A549 treated with CORT108297 at 1 μM for 4 hours (cell line): Measurements from ENCODE around the gene EHMT1. TPM values are rescaled to one million over a fixed set of nuclear protein-coding genes. Genes with fewer than 3 reads are reported as not detected.

Experiments used
- total RNA-seq: library from RNA; stranded (reverse); fragments of 200-300 nt; extraction: Qiagen RNA extraction; gene quantifications from 5 replicates; pipeline ENCODE4 v1.2.3, GENCODE V29; 2022

Gene EHMT1
- total RNA-seq = 36.1 to 43.1 TPM (median 42.8 TPM) in 5 replicates

GRCh38 chr9:137618105-137619067 is at the start of gene EHMT1:
TSS of gene EHMT1 (plus strand) at chr9:137619005. CDS start at chr9:137619029, 24 bp downstream.

GRCh38 chr9:137578518-137579258 is 40.1 kb upstream of the EHMT1 start, which contains the start of gene DPH7:
TSS of gene DPH7 (minus strand) at chr9:137578925. CDS start at chr9:137578777, 148 bp downstream.

GRCh38 chr9:137590469-137591383 is 28.1 kb upstream of the EHMT1 start, which contains the start of gene ZMYND19:
TSS of gene ZMYND19 (minus strand) at chr9:137590512. CDS start at chr9:137590263, 249 bp downstream.

GRCh38 chr9:137605121-137606004 is 13.4 kb upstream of the EHMT1 start, which contains the start of gene ARRDC1:
TSS of gene ARRDC1 (plus strand) at chr9:137605686. CDS start at chr9:137605718, 32 bp downstream.

GRCh38 chr9:137877506-137878122 is 258.8 kb downstream of the EHMT1 start, which contains the start of gene CACNA1B:
TSS of gene CACNA1B (plus strand) at chr9:137877782. CDS start at chr9:137877934, 152 bp downstream.

Other genes with a start within 250 kb of the EHMT1 start
- 4.9 to 7.8 TPM (median 7.0 TPM) in 5 replicates for gene EXD3, start 195.8 kb upstream of the EHMT1 start, total RNA-seq
- 0.78 to 2.3 TPM (median 2.0 TPM) in 5 replicates for gene NOXA1, start 195.6 kb upstream of the EHMT1 start, total RNA-seq
- gene ENTPD8, start 177.6 kb upstream of the EHMT1 start, total RNA-seq = 0.21 to 0.27 TPM (median 0.24 TPM) in 5 replicates
- 30.7 to 47.3 TPM (median 43.7 TPM) in 5 replicates for gene NSMF, start 159.7 kb upstream of the EHMT1 start, total RNA-seq
- gene PNPLA7, start 68.6 kb upstream of the EHMT1 start, total RNA-seq = 0.37 to 1.1 TPM (median 0.76 TPM) in 5 replicates
- gene MRPL41, start 67.1 kb upstream of the EHMT1 start, total RNA-seq = 45.9 to 97.5 TPM (median 93.9 TPM) in 5 replicates
- 24.0 to 31.8 TPM (median 29.8 TPM) in 5 replicates for gene DPH7, start 40.1 kb upstream of the EHMT1 start, total RNA-seq
- 39.2 to 57.2 TPM (median 54.5 TPM) in 5 replicates for gene ZMYND19, start 28.5 kb upstream of the EHMT1 start, total RNA-seq
- 22.7 to 40.3 TPM (median 37.1 TPM) in 5 replicates for gene ARRDC1, start 13.3 kb upstream of the EHMT1 start, total RNA-seq